GM18858 (cell line): ENCODE data around the gene HAVCR2.
"Not testable (repeated sequence)": the region's sequence is repeated elsewhere in the genome, so short reads cannot be mapped to it uniquely, and the experiment has no call there.

Experiments
- ATAC-seq: cut with Tn5 transposase; IDR thresholded peaks from one replicate; pipeline ENCODE4 v1.9.1; 2021; ENCODE audit not compliant: unreplicated experiment

The HAVCR2 gene

GRCh38 chr5:157100140-157100679 lies 8.6 kb downstream of the HAVCR2 start:
- ATAC-seq, result peak; percentile 72

- peak; percentile 77 for ATAC-seq
These were observed 20.4 kb downstream of the HAVCR2 start for GRCh38 chr5:157088342-157088990.

DNA sequence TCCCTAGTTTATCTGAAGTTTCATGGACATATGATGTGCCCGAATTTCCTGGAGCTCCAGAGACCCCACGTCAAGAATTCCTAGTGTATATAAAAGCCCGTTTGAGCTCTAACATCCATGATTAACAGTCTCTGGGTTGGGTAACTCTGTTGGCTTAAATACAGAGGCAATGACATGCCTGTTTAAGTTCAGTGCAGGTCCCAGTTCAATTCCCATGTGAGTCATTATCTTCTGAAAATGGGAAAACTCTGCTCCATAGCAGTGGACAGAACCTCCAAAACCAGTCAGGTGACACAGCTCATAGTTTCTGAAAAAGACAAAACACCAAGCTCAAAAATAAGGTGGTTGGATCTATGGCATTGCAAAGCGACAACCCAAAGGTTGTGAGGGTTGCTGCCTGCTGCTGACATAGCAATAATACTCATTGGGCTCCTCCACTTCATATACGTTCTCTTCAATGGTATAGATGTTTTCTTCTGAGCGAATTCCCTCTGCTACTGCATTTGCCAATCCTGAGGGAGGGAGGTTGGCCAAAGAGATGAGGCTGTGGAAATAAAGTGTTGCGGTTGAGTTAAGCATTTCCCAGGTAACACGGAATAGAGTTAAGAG lies 22.0 kb downstream of the HAVCR2 start:
- ATAC-seq, result no peak

- ATAC-seq, result no peak
These were observed 22.9 kb downstream of the HAVCR2 start for GRCh38 chr5:157085930-157086329.

- ATAC-seq, result no peak
These were observed 28.6 kb downstream of the HAVCR2 start for GRCh38 chr5:157080286-157080685.

DNA sequence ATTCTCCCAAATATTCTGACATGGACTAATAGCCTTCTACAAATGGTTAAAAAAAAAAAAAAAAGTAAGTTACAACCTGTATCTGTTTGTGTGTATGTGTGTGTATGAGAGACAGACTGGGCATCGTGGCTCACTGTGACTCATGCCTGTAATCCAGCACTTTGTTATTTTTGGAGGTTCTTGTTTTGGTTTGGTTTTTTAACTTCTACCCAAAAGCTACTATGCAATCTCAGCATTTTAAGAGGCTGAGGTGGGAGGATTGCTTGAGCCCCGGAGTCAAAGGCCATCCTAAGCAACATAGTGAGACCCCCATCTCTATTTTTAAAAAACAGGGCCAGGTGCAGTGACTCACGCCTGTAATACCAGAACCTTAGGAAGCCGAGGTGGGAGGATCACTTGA lies 32.3 kb downstream of the HAVCR2 start:
- no peak for ATAC-seq

DNA sequence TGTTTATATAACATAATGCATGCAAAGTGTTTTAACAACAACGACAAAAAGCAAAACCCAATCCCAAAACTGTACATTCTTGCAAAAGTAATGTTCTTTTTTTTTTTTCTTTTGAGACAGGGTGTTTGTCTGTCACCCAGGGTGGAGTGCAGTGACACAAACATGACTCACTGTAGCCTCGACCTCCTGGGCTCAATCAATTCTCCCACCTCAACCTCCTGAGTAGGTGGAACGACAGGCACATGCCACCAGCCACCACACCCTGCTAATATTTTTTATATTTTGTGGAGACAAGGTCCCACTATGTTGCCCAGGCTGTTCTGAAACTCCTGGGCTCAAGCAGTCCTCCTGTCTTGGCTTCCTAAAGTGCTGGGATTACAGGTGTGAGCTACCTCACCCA lies 36.3 kb downstream of the HAVCR2 start:
- ATAC-seq, result no peak

- no peak for ATAC-seq
These were observed 38.9 kb downstream of the HAVCR2 start for GRCh38 chr5:157069949-157070348.

- ATAC-seq, result no peak
These were observed 40.1 kb downstream of the HAVCR2 start for GRCh38 chr5:157068785-157069184.

- ATAC-seq, result no peak
These were observed 40.5 kb downstream of the HAVCR2 start for GRCh38 chr5:157068339-157068738.

DNA sequence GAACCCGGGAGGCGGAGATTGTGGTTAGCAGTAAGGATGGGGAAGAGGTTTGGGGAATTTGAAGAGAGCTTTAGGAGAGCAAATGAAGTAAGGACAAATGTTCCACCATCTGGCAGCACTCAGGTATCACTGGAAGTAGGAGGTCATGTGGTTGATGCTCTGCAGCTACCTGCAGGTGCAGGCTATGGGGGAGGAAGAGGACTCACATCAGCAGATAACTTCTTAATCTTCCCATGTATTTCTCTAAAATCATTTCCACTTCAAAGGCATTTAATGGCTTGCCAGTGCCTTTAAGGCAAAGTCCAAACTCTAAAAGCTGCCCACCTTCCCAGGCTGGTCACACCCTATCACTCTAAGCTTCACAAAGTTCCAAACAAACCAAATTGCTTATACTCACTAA lies 41.8 kb downstream of the HAVCR2 start:
- ATAC-seq, result no peak

DNA sequence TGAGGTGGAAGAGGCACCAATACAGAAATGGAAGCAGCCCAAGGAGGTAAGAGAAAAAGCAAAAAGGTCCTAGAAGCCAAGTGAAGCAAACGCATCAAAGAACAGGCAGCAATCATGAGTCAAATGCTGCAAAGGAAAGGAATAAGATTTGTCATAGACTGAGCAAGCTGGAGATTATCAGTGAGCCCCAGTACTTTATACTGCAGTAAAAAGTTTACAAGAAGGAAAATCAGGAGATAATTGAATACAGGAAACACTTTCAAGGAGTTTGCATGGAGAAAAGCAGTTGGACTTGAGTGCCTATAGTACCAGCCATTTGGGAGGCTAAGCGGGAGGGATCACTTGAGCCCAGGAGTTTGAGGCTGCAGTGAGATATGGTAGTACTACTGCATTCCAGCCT lies 42.8 kb downstream of the HAVCR2 start:
- no peak for ATAC-seq

GRCh38 chr5:157063776-157064430 lies 44.9 kb downstream of the HAVCR2 start:
- no peak for ATAC-seq

DNA sequence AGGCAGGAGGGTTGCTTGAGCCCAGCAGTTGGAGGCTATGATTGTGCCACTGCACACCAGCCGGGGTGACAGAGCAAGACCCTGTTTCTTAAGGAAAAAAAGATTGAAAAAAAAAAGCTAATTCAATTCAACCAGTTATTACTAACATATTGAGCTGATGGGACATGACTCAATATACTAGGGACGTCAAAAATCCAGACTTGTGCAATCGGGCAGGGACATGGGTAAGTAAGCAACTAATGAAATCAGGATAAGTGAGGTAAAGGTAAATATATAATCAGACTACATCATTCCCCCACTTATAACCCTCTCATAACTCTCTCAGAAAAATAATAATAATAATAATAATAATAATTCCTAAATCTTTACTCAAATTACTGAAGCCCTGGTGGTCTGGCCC lies 49.0 kb downstream of the HAVCR2 start:
- no peak for ATAC-seq

- ATAC-seq, result no peak
These were observed 49.7 kb downstream of the HAVCR2 start, which contains the start of gene HAVCR1 for GRCh38 chr5:157059093-157059539. HAVCR1 (minus strand) TSS chr5:157059116; CDS start chr5:157057943, 1,173 bp downstream.

DNA sequence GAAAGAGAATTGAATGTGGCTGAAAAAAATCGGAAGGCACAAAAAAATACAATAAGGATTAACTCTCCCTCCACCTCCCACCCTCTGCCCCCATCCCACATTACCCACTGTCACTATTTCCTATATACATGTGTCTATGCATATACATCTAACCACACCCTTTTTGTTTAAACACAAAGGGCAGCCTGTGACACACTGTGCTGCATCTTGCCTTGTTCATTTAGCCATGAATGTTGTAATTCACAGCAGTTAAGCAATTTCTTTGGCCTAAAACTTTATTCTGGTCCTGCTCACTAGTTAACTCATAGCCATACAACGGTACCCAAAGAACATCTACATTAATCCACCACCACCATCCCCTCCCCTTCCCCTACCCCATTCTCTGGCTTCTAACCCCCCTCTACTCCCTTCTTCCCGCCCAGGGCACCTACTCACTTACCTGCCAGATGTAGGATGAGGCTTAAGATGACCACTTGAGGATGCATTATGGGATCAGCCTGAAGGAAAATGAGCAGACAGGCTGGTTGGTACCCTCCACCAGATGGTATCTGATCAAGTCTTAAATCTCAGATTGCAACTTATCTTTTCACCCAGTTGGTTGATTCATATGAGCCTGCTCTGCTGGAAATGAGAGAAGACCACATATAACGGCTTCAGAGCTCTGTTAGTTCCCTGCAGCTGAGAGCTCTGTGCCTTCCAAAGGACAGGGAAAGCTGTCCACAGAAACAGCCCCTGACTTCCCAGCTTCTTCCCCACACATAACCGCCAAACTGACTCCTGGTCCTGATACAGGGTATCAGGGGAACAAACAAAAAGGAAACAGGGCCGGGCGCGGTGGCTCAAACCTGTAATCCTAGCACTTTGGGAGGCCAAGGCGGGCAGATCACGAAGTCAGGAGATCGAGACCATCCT lies 51.1 kb downstream of the HAVCR2 start:
- ATAC-seq, result no peak

DNA sequence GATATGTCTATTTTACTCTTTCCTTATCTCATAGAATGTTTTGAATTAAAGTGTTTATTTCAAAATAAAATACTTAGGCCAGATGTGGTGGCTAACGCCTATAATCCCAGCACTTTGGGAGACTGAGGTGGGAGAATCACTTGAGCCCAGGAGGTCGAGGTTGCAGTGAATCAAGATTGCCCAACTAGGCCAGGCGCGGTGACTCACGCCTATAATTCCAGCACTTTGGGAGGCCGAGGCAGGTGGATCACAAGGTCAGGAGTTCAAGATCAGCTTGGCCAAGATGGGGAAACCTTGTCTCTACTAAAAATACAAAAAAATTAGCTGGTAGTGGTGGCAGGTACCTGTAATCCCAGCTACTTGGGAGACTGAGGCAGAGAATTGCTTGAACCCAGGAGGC lies 52.0 kb downstream of the HAVCR2 start:
- not testable (repeated sequence) for ATAC-seq

DNA sequence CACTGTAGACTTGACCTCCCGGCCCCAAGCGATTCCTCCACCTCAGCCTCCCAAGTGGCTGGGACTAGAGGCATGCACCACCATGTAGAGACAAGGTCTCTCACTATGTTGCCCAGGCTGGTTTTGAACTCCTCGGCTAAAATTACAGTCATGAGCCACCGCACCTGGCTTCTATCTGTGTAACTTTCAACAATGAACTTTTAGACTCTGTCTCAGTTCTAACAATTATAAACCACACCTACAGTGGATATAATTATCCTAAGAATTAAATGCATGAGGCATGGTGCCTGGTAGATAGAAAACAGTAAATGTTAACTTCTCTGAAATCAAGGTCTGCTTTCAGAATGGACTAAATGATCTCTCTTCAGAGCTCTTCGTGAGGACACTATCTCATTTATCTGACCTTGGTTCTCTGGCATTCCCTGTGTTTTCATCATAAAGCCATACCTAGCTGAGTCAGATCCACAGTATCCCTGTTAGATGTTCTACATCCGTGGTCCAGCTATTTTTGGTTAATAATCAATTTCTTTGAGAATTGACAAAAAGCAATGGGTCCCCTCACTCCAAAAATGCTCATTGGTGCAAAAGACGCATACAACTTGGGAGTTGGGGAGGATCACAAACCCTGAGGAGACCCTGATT lies 57.1 kb downstream of the HAVCR2 start:
- no peak for ATAC-seq

GRCh38 chr5:157050050-157050449 lies 58.8 kb downstream of the HAVCR2 start:
- no peak for ATAC-seq

DNA sequence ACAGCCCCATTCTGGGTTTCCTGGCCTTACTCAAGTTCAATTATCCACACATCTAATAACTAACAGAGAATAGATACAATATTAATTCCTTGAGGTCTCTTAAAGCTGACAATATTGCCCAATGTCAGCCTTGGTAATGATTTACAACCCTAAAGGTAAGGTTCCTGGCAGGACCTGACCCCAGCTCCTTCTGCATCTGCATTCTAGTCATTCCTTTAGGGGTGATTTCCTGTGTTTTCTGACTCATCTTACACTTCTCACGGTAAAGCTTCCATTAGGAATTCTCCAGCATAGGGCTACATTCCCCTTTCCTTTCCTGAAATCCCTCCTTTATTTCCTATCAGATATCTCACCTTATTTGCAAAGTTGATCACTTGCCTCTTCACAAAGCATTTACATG lies 59.2 kb downstream of the HAVCR2 start:
- ATAC-seq, result no peak
